ENCODE data around the gene NEGR1. TPM values are rescaled to one million over a fixed set of nuclear protein-coding genes. Genes with fewer than 3 reads are reported as not detected.

Gene NEGR1
- total RNA-seq, 1 donor from 2014 or later = not detected

- DNase-seq (ENCODE audit: low spot score) = no peak
- Mint-ChIP-seq H3K27me3 (ENCODE audit: low read depth) (no peaks in the 10 kb centered on the region), H3K9me3 (no peaks in the 10 kb centered on the region), H3K4me1 (ENCODE audit: low read depth) (no peaks in the 10 kb centered on the region), H3K27ac (no peak overlapping the region), H3K36me3 (ENCODE audit: low read depth) (no peaks in the 10 kb centered on the region), H3K4me3 (ENCODE audit: low read depth) (no peak overlapping the region)
- intact Hi-C loops (cut with micrococcal nuclease) = no loop called here
Measured at GRCh38 chr1:72000809-72001208, 281.5 kb downstream of the NEGR1 start.

DNA sequence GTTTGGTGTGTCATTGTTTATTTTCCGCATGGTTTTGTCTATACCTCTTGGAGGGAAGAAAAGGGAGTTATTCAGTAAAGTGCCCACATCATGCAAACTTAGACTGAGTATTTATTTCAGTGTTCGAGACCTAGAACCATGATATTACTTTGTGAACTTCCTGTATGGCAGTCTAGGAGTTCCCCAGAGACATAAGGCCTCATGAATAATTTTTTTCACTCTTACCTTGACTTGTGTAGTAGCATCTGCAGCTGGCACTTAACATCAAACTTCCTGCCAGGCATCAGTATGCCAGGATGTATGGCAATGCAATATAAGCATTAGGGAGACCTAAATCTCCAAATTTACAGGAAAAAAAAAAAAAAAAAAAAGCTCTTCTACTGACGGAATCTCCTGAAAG lies 287.7 kb downstream of the NEGR1 start:
- no peak overlapping the region for H3K27ac Mint-ChIP-seq
- no peak for DNase-seq (ENCODE audit: low spot score)
- intact Hi-C loops (cut with micrococcal nuclease) = no loop called here
- H3K27me3 Mint-ChIP-seq (ENCODE audit: low read depth) = no peaks in the 10 kb centered on the region
- peaks cover 5% of the 10 kb centered on the region for H3K9me3 Mint-ChIP-seq
- H3K4me3 Mint-ChIP-seq (ENCODE audit: low read depth) = no peak overlapping the region
- no peaks in the 10 kb centered on the region for H3K4me1 Mint-ChIP-seq (ENCODE audit: low read depth)
- H3K36me3 Mint-ChIP-seq (ENCODE audit: low read depth) = no peaks in the 10 kb centered on the region

DNA sequence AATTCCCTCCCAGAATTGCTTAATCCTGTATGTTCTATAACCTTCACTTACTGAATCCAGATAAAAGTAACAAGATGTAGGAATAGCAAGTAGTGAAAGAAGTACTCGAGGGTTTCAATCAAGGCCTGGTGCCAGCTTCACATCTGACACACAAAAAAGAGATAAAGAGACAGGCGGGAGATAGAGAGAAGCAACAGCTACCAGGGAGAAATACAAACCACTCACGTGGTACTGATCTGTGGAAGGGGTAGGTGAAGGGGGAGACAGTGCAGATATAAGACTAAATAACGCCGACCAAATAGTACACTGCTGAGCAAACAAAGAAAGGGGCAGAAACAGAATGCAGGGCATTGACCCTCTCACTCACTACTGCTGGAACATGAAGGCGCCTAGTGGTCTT lies 295.2 kb downstream of the NEGR1 start:
- intact Hi-C loops (cut with micrococcal nuclease) = no loop called here

DNA sequence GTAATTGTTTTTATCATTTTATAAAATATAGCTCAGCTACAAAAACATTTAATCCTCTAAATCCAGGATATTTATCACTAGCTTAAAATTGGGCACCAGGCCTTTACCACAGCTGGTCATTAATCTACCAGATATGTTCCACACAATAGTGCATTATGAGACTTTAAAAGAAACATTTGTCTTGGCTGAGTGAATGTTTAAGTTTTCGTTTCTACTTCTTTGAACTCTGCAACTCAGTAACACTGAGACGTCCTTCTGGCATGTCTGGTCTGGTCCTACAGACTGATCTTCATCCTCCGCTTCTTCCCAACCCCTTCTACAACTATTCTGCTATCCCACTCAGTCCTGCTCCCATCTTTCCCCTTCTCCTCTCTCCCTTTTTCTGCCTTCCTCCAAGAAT lies 296.2 kb downstream of the NEGR1 start:
- no peaks in the 10 kb centered on the region for H3K27me3 Mint-ChIP-seq (ENCODE audit: low read depth)
- intact Hi-C loops (cut with micrococcal nuclease) = no loop called here
- H3K4me1 Mint-ChIP-seq (ENCODE audit: low read depth) = no peaks in the 10 kb centered on the region
- H3K9me3 Mint-ChIP-seq = peaks cover 3% of the 10 kb centered on the region
- no peaks in the 10 kb centered on the region for H3K36me3 Mint-ChIP-seq (ENCODE audit: low read depth)
- DNase-seq (ENCODE audit: low spot score) = no peak
- H3K4me3 Mint-ChIP-seq (ENCODE audit: low read depth) = no peak overlapping the region
- no peak overlapping the region for H3K27ac Mint-ChIP-seq

More for the DNA sequence above, 295.2 kb downstream of the NEGR1 start:
- DNase-seq (ENCODE audit: low spot score) = no peak
- H3K27ac Mint-ChIP-seq = no peak overlapping the region
- H3K9me3 Mint-ChIP-seq = peaks cover 3% of the 10 kb centered on the region
- H3K4me3 Mint-ChIP-seq (ENCODE audit: low read depth) = no peak overlapping the region
- H3K27me3 Mint-ChIP-seq (ENCODE audit: low read depth) = no peaks in the 10 kb centered on the region
- H3K4me1 Mint-ChIP-seq (ENCODE audit: low read depth) = no peaks in the 10 kb centered on the region
- H3K36me3 Mint-ChIP-seq (ENCODE audit: low read depth) = no peaks in the 10 kb centered on the region

GRCh38 chr1:71980556-71980955 lies 301.8 kb downstream of the NEGR1 start:
- Mint-ChIP-seq H3K27ac (no peak overlapping the region), H3K27me3 (ENCODE audit: low read depth) (no peaks in the 10 kb centered on the region), H3K4me3 (ENCODE audit: low read depth) (no peak overlapping the region), H3K4me1 (ENCODE audit: low read depth) (no peaks in the 10 kb centered on the region), H3K36me3 (ENCODE audit: low read depth) (no peaks in the 10 kb centered on the region), H3K9me3 (no peaks in the 10 kb centered on the region)
- DNase-seq (ENCODE audit: low spot score) = no peak
- intact Hi-C loops (cut with micrococcal nuclease) = no loop called here

DNA sequence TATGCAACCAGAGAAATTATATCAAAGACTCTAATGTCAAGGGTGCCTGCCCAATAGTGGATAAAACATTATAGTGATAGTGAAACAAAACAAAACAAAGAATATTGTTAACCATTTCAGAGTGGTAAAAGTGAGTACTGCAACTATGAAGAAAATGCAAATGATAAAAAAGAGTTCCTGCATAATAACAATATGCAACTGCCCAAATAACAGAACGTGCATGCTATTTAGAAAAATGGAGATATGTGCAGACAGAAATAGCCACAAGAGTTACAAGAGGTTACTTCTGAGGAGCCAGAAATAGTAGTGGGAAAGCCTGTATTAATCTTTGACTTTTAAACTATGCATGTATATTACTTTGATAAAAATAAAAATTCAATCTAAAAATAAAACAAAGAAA lies 302.5 kb downstream of the NEGR1 start:
- intact Hi-C loops (cut with micrococcal nuclease) = no loop called here
- no peak overlapping the region for H3K27ac Mint-ChIP-seq
- no peaks in the 10 kb centered on the region for H3K36me3 Mint-ChIP-seq (ENCODE audit: low read depth)
- no peaks in the 10 kb centered on the region for H3K4me1 Mint-ChIP-seq (ENCODE audit: low read depth)
- H3K4me3 Mint-ChIP-seq (ENCODE audit: low read depth) = no peak overlapping the region
- no peak for DNase-seq (ENCODE audit: low spot score)
- H3K27me3 Mint-ChIP-seq (ENCODE audit: low read depth) = no peaks in the 10 kb centered on the region
- H3K9me3 Mint-ChIP-seq = no peaks in the 10 kb centered on the region

DNA sequence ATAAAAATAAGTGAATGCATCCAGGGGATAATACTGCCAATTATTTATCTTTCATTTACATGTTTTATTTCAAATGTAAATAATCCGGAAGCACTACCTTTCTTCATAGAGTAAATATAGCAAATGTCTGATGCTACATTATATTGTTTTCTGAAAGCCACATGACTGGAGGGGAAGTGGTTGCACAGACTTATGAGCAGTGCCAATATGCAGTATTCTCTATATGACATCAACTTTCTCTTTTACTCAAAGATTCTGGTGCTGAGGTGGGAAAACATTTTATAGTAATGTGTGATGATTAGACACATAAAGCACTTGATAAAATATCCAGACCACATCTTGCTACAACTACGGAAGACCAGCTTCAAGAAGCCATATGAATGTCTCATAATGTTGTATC lies 314.7 kb downstream of the NEGR1 start:
- Mint-ChIP-seq H3K4me1 (ENCODE audit: low read depth) (no peaks in the 10 kb centered on the region), H3K9me3 (no peaks in the 10 kb centered on the region), H3K27ac (no peak overlapping the region), H3K4me3 (ENCODE audit: low read depth) (no peak overlapping the region), H3K27me3 (ENCODE audit: low read depth) (no peaks in the 10 kb centered on the region), H3K36me3 (ENCODE audit: low read depth) (no peaks in the 10 kb centered on the region)
- DNase-seq (ENCODE audit: low spot score) = no peak
- intact Hi-C loops (cut with micrococcal nuclease) = no loop called here

- no peak for DNase-seq (ENCODE audit: low spot score)
- H3K27ac Mint-ChIP-seq = no peak overlapping the region
- no peaks in the 10 kb centered on the region for H3K27me3 Mint-ChIP-seq (ENCODE audit: low read depth)
- intact Hi-C loops (cut with micrococcal nuclease) = no loop called here
- H3K36me3 Mint-ChIP-seq (ENCODE audit: low read depth) = no peaks in the 10 kb centered on the region
- H3K9me3 Mint-ChIP-seq = no peaks in the 10 kb centered on the region
- no peaks in the 10 kb centered on the region for H3K4me1 Mint-ChIP-seq (ENCODE audit: low read depth)
- no peak overlapping the region for H3K4me3 Mint-ChIP-seq (ENCODE audit: low read depth)
Measured at GRCh38 chr1:71964188-71964587, 318.2 kb downstream of the NEGR1 start.

GRCh38 chr1:71956613-71957285 lies 325.6 kb downstream of the NEGR1 start:
- no peaks in the 10 kb centered on the region for H3K27me3 Mint-ChIP-seq (ENCODE audit: low read depth)
- H3K27ac Mint-ChIP-seq = no peak overlapping the region
- DNase-seq (ENCODE audit: low spot score) = no peak
- H3K36me3 Mint-ChIP-seq (ENCODE audit: low read depth) = no peaks in the 10 kb centered on the region
- no peak overlapping the region for H3K4me3 Mint-ChIP-seq (ENCODE audit: low read depth)
- H3K9me3 Mint-ChIP-seq = no peaks in the 10 kb centered on the region
- intact Hi-C loops (cut with micrococcal nuclease) = no loop called here
- H3K4me1 Mint-ChIP-seq (ENCODE audit: low read depth) = no peaks in the 10 kb centered on the region

DNA sequence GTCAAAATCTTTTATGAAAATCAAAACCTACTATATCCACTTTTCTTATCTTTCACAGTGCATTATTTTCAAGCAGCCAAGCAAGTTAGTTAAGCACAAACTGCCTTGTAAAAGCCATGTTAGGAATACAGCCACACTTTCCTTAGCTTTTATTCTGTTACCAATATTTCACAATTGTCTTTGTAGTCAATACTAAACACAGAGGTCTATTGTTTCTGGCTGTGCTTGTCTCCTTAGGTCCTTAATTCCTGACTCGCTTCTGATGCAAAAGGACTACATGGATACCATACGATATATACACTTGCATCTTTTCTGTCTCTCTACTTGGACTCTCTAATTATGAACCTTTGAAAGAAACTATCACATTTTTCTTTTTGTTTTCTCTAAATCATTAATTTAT lies 331.8 kb downstream of the NEGR1 start:
- Mint-ChIP-seq H3K9me3 (no peaks in the 10 kb centered on the region), H3K27me3 (ENCODE audit: low read depth) (no peaks in the 10 kb centered on the region), H3K27ac (no peak overlapping the region), H3K4me1 (ENCODE audit: low read depth) (no peaks in the 10 kb centered on the region), H3K36me3 (ENCODE audit: low read depth) (no peaks in the 10 kb centered on the region), H3K4me3 (ENCODE audit: low read depth) (no peak overlapping the region)
- no peak for DNase-seq (ENCODE audit: low spot score)
- intact Hi-C loops (cut with micrococcal nuclease) = no loop called here

- Mint-ChIP-seq H3K27me3 (ENCODE audit: low read depth) (no peaks in the 10 kb centered on the region), H3K4me1 (ENCODE audit: low read depth) (no peaks in the 10 kb centered on the region), H3K9me3 (no peaks in the 10 kb centered on the region), H3K27ac (no peak overlapping the region), H3K4me3 (ENCODE audit: low read depth) (no peak overlapping the region), H3K36me3 (ENCODE audit: low read depth) (no peaks in the 10 kb centered on the region)
- intact Hi-C loops (cut with micrococcal nuclease) = no loop called here
- no peak for DNase-seq (ENCODE audit: low spot score)
Measured at GRCh38 chr1:71949681-71950080, 332.7 kb downstream of the NEGR1 start.

DNA sequence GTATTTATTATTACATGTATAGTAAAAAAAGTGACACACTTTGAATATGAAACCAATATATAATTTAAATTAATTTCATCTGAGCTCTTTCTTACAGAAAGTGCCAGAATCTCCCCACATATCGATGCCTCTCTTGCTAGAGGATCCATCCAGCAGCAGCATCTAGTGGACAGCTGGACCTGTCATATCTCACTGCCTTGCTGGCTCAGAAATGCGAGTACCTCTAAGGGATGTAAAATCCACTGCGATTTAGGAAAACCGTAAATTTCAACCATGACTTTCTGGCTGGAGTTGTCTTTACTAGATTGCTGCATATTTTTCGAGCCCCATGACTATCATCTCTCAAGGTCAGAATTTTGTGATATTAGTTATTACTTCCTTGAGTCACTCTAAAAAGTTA lies 333.8 kb downstream of the NEGR1 start:
- no peaks in the 10 kb centered on the region for H3K36me3 Mint-ChIP-seq (ENCODE audit: low read depth)
- H3K4me1 Mint-ChIP-seq (ENCODE audit: low read depth) = no peaks in the 10 kb centered on the region
- intact Hi-C loops (cut with micrococcal nuclease) = no loop called here
- no peaks in the 10 kb centered on the region for H3K9me3 Mint-ChIP-seq
- H3K27me3 Mint-ChIP-seq (ENCODE audit: low read depth) = no peaks in the 10 kb centered on the region
- no peak overlapping the region for H3K27ac Mint-ChIP-seq
- no peak overlapping the region for H3K4me3 Mint-ChIP-seq (ENCODE audit: low read depth)
- DNase-seq (ENCODE audit: low spot score) = no peak

- Mint-ChIP-seq H3K4me1 (ENCODE audit: low read depth) (no peaks in the 10 kb centered on the region), H3K27ac (no peak overlapping the region), H3K27me3 (ENCODE audit: low read depth) (no peaks in the 10 kb centered on the region), H3K4me3 (ENCODE audit: low read depth) (no peak overlapping the region), H3K36me3 (ENCODE audit: low read depth) (no peaks in the 10 kb centered on the region), H3K9me3 (no peaks in the 10 kb centered on the region)
- DNase-seq (ENCODE audit: low spot score) = no peak
- intact Hi-C loops (cut with micrococcal nuclease) = no loop called here
Measured at GRCh38 chr1:71944006-71944405, 338.3 kb downstream of the NEGR1 start.

DNA sequence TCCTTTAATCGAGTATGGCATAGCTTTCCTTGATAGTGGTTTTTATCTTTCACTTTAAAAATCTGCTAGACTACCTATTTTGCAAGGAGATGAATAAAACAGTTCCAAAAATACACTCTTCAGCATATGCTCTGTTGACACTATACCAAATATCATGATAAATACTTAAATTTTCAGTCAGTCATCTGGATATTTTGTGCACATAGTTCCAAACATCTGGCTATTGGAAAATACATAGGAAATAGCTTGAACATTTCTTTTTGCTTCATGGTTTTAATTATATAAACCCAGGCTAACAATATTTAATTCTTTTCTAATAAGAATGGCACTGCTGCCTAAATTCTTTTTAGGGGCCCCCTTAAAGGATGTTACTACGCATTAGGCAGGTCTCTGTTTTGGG lies 342.1 kb downstream of the NEGR1 start:
- H3K9me3 Mint-ChIP-seq = no peaks in the 10 kb centered on the region
- H3K4me1 Mint-ChIP-seq (ENCODE audit: low read depth) = no peaks in the 10 kb centered on the region
- H3K27ac Mint-ChIP-seq = no peak overlapping the region
- no peaks in the 10 kb centered on the region for H3K36me3 Mint-ChIP-seq (ENCODE audit: low read depth)
- H3K27me3 Mint-ChIP-seq (ENCODE audit: low read depth) = no peaks in the 10 kb centered on the region
- no peak overlapping the region for H3K4me3 Mint-ChIP-seq (ENCODE audit: low read depth)
- intact Hi-C loops (cut with micrococcal nuclease) = no loop called here
- DNase-seq (ENCODE audit: low spot score) = no peak

Measured in activated T-helper 2 cell treated with anti-CD3 and anti-CD28 coated beads, Interferon-gamma antibody, Interleukin-2, Interleukin-4, amounts not matched to agents 10 μg/mL and 5 μg/mL and 100 μg/mL, durations not matched to agents 14 hours and 24 hours and 36 hours (primary cell).